ENCODE data around the gene NCOR1.
"Not testable (repeated sequence)": the region's sequence is repeated elsewhere in the genome, so short reads cannot be mapped to it uniquely, and the experiment has no call there.

Gene NCOR1

GRCh38 chr17:16073845-16074244 is 141.5 kb downstream of the NCOR1 start:
- no peaks in the 10 kb centered on the region for H3K4me1 ChIP-seq (ENCODE audit: control insufficient read depth, insufficient read depth, low read length)
- H3K9me3 ChIP-seq (ENCODE audit: control insufficient read depth, low read length): no peaks in the 10 kb centered on the region
- H3K36me3 ChIP-seq (ENCODE audit: control insufficient read depth, insufficient read depth, low read length): peaks cover 13% of the 10 kb centered on the region
- H3K27me3 ChIP-seq (ENCODE audit: control insufficient read depth, insufficient read depth, low read length): no peaks in the 10 kb centered on the region
- no peak overlapping the region for H3K9ac ChIP-seq (ENCODE audit: low read length)
- no peak overlapping the region for H3K4me3 ChIP-seq (ENCODE audit: low read length)

- Histone ChIP-seq H3K9me3 (ENCODE audit: control insufficient read depth, low read length) (no peaks in the 10 kb centered on the region), H3K4me1 (ENCODE audit: control insufficient read depth, insufficient read depth, low read length) (no peaks in the 10 kb centered on the region), H3K27me3 (ENCODE audit: control insufficient read depth, insufficient read depth, low read length) (no peaks in the 10 kb centered on the region), H3K9ac (ENCODE audit: low read length) (no peak overlapping the region), H3K36me3 (ENCODE audit: control insufficient read depth, insufficient read depth, low read length) (peaks cover 13% of the 10 kb centered on the region), H3K4me3 (ENCODE audit: low read length) (no peak overlapping the region)
These were observed 143.3 kb downstream of the NCOR1 start for GRCh38 chr17:16072031-16072430.

DNA sequence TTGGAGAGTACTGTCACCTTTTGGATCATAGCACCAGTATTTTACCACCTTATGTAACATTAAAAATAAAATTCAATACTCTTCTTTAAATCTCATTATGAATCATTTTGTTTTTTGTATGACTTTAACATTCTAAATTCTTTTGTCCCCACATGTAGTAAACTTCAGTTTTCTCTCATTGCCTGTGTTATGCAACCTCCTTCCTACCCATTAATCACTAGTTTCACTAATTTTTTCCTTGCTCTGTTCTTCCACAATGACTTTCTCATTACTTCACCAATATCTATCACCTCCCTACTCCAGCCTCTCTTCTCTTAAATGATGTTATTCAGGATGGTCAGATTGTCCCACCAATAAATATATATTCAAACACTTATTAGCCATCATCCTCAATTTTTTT is 147.0 kb downstream of the NCOR1 start:
- H3K27me3 ChIP-seq (ENCODE audit: control insufficient read depth, insufficient read depth, low read length): no peaks in the 10 kb centered on the region
- H3K9ac ChIP-seq (ENCODE audit: low read length): no peak overlapping the region
- H3K4me1 ChIP-seq (ENCODE audit: control insufficient read depth, insufficient read depth, low read length): no peaks in the 10 kb centered on the region
- H3K36me3 ChIP-seq (ENCODE audit: control insufficient read depth, insufficient read depth, low read length): peaks cover 20% of the 10 kb centered on the region
- no peaks in the 10 kb centered on the region for H3K9me3 ChIP-seq (ENCODE audit: control insufficient read depth, low read length)
- H3K4me3 ChIP-seq (ENCODE audit: low read length): no peak overlapping the region

- H3K4me1 ChIP-seq (ENCODE audit: control insufficient read depth, insufficient read depth, low read length): no peaks in the 10 kb centered on the region
- no peak overlapping the region for H3K4me3 ChIP-seq (ENCODE audit: low read length)
- H3K36me3 ChIP-seq (ENCODE audit: control insufficient read depth, insufficient read depth, low read length): peaks cover 32% of the 10 kb centered on the region
- H3K9me3 ChIP-seq (ENCODE audit: control insufficient read depth, low read length): no peaks in the 10 kb centered on the region
- no peak overlapping the region for H3K9ac ChIP-seq (ENCODE audit: low read length)
- H3K27me3 ChIP-seq (ENCODE audit: control insufficient read depth, insufficient read depth, low read length): no peaks in the 10 kb centered on the region
These were observed 149.2 kb downstream of the NCOR1 start for GRCh38 chr17:16066125-16066524.

DNA sequence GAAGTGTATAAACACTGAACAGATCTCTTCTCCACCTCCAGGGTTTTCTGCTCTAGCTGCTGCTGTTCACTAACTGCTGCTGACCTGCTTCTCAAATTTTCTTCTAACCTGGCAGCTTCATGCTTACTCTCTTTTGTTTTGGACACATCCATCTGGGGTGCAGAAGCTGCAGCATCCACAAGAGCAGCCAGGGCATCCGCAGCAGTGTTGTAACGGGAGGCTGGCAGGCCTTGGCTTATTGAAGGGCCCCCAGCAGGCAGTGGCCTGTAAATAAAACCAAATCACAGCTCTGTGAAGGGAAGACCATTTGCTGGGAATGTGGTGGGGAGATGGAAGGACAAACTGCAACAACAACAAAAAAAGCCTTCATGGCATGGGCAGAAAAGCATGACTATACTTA is 153.7 kb downstream of the NCOR1 start:
- no peak overlapping the region for H3K4me3 ChIP-seq (ENCODE audit: low read length)
- no peaks in the 10 kb centered on the region for H3K27me3 ChIP-seq (ENCODE audit: control insufficient read depth, insufficient read depth, low read length)
- H3K9me3 ChIP-seq (ENCODE audit: control insufficient read depth, low read length): no peaks in the 10 kb centered on the region
- H3K9ac ChIP-seq (ENCODE audit: low read length): no peak overlapping the region
- H3K4me1 ChIP-seq (ENCODE audit: control insufficient read depth, insufficient read depth, low read length): no peaks in the 10 kb centered on the region
- peaks cover 18% of the 10 kb centered on the region for H3K36me3 ChIP-seq (ENCODE audit: control insufficient read depth, insufficient read depth, low read length)

DNA sequence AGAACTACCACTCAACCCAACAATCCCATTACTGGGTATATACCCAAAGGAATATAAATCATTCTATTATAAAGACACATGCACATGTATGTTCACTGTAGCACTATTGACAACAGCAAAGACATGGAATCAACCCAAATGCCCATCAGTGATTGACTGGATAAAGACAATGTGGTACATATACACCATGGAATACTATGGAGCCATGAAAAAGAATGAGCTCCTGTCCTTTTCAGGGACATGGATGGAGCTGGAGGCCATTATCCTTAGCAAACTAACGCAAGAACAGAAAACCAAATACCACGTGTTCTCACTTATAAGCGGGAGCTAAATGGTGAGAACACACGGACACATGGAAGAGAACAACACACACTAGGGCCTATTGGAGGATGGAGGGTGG is 160.2 kb downstream of the NCOR1 start:
- H3K9me3 ChIP-seq (ENCODE audit: control insufficient read depth, low read length); H3K4me1 ChIP-seq (ENCODE audit: control insufficient read depth, insufficient read depth, low read length); H3K9ac ChIP-seq (ENCODE audit: low read length); H3K27me3 ChIP-seq (ENCODE audit: control insufficient read depth, insufficient read depth, low read length); H3K36me3 ChIP-seq (ENCODE audit: control insufficient read depth, insufficient read depth, low read length); H3K4me3 ChIP-seq (ENCODE audit: low read length): not testable (repeated sequence)

- H3K9me3 ChIP-seq (ENCODE audit: control insufficient read depth, low read length): no peaks in the 10 kb centered on the region
- no peaks in the 10 kb centered on the region for H3K27me3 ChIP-seq (ENCODE audit: control insufficient read depth, insufficient read depth, low read length)
- H3K36me3 ChIP-seq (ENCODE audit: control insufficient read depth, insufficient read depth, low read length): peaks cover 4% of the 10 kb centered on the region
- no peak overlapping the region for H3K9ac ChIP-seq (ENCODE audit: low read length)
- no peaks in the 10 kb centered on the region for H3K4me1 ChIP-seq (ENCODE audit: control insufficient read depth, insufficient read depth, low read length)
- no peak overlapping the region for H3K4me3 ChIP-seq (ENCODE audit: low read length)
These were observed 162.8 kb downstream of the NCOR1 start for GRCh38 chr17:16052486-16052885.

GRCh38 chr17:16050844-16051243 is 164.5 kb downstream of the NCOR1 start:
- Histone ChIP-seq H3K36me3 (ENCODE audit: control insufficient read depth, insufficient read depth, low read length) (peaks cover 15% of the 10 kb centered on the region), H3K4me3 (ENCODE audit: low read length) (no peak overlapping the region), H3K9me3 (ENCODE audit: control insufficient read depth, low read length) (no peaks in the 10 kb centered on the region), H3K4me1 (ENCODE audit: control insufficient read depth, insufficient read depth, low read length) (no peaks in the 10 kb centered on the region), H3K27me3 (ENCODE audit: control insufficient read depth, insufficient read depth, low read length) (no peaks in the 10 kb centered on the region), H3K9ac (ENCODE audit: low read length) (no peak overlapping the region)

GRCh38 chr17:16048811-16049449 is 166.4 kb downstream of the NCOR1 start:
- H3K36me3 ChIP-seq (ENCODE audit: control insufficient read depth, insufficient read depth, low read length): peaks cover 22% of the 10 kb centered on the region

DNA sequence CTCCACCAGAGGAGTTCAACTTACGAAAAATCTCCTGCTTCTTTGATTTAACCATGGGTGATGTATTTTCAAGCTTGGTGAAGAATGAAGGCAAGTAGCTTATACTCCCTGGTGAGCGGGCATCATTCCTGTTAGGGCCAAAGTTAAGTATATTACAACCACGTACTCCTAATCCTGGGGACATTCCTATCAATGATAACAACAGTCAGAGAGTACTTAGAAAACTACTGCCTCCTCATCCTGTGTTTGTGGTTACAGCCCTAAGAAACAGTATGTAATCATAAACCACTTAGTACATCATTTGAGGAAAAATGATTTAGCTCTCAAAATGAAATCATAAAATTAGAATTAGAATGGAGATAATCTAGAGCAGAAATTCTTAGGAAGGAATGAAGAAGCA is 168.4 kb downstream of the NCOR1 start:
- no peak overlapping the region for H3K4me3 ChIP-seq (ENCODE audit: low read length)
- H3K9ac ChIP-seq (ENCODE audit: low read length): no peak overlapping the region
- H3K36me3 ChIP-seq (ENCODE audit: control insufficient read depth, insufficient read depth, low read length): peaks cover 22% of the 10 kb centered on the region
- no peaks in the 10 kb centered on the region for H3K4me1 ChIP-seq (ENCODE audit: control insufficient read depth, insufficient read depth, low read length)
- H3K27me3 ChIP-seq (ENCODE audit: control insufficient read depth, insufficient read depth, low read length): no peaks in the 10 kb centered on the region
- no peaks in the 10 kb centered on the region for H3K9me3 ChIP-seq (ENCODE audit: control insufficient read depth, low read length)

More at GRCh38 chr17:16048811-16049449, 166.4 kb downstream of the NCOR1 start:
- Histone ChIP-seq H3K9ac (ENCODE audit: low read length) (no peak overlapping the region), H3K27me3 (ENCODE audit: control insufficient read depth, insufficient read depth, low read length) (no peaks in the 10 kb centered on the region), H3K9me3 (ENCODE audit: control insufficient read depth, low read length) (no peaks in the 10 kb centered on the region), H3K4me3 (ENCODE audit: low read length) (no peak overlapping the region), H3K4me1 (ENCODE audit: control insufficient read depth, insufficient read depth, low read length) (no peaks in the 10 kb centered on the region)

GRCh38 chr17:16044487-16044886 is 170.8 kb downstream of the NCOR1 start:
- Histone ChIP-seq H3K4me1 (ENCODE audit: control insufficient read depth, insufficient read depth, low read length) (no peaks in the 10 kb centered on the region), H3K4me3 (ENCODE audit: low read length) (no peak overlapping the region), H3K27me3 (ENCODE audit: control insufficient read depth, insufficient read depth, low read length) (no peaks in the 10 kb centered on the region), H3K9me3 (ENCODE audit: control insufficient read depth, low read length) (no peaks in the 10 kb centered on the region), H3K36me3 (ENCODE audit: control insufficient read depth, insufficient read depth, low read length) (peaks cover 22% of the 10 kb centered on the region), H3K9ac (ENCODE audit: low read length) (no peak overlapping the region)

DNA sequence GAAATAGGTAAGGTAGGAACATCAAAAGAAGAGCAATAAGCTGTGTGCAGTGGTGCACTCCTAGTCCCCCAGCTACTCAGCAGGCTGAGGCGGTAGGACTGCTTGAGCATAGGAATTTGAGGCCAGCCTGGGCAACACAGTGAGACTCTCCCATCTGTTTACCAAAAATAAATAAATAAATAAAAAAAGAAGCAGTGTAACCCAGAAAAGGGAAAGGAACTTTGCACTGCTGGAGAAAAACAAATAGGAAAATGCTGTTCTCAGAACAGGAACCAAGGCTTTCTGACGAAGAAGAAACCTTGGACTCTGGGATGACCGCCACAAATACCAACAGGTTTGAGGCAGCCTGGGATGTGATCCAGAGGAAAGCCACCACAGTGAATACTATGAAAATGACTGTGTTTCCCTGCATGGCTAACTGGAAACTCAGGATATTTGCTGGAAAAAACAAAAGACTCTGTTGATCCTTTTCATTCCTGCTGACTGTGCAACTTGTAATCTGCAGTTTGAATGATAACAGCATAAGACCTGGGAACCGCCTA is 174.6 kb downstream of the NCOR1 start:
- Histone ChIP-seq H3K4me1 (ENCODE audit: control insufficient read depth, insufficient read depth, low read length) (no peaks in the 10 kb centered on the region), H3K36me3 (ENCODE audit: control insufficient read depth, insufficient read depth, low read length) (peaks cover 7% of the 10 kb centered on the region), H3K4me3 (ENCODE audit: low read length) (no peak overlapping the region), H3K27me3 (ENCODE audit: control insufficient read depth, insufficient read depth, low read length) (no peaks in the 10 kb centered on the region), H3K9ac (ENCODE audit: low read length) (no peak overlapping the region), H3K9me3 (ENCODE audit: control insufficient read depth, low read length) (no peaks in the 10 kb centered on the region)

GRCh38 chr17:16037636-16038035 is 177.7 kb downstream of the NCOR1 start:
- Histone ChIP-seq H3K27me3 (ENCODE audit: control insufficient read depth, insufficient read depth, low read length) (no peaks in the 10 kb centered on the region), H3K9me3 (ENCODE audit: control insufficient read depth, low read length) (no peaks in the 10 kb centered on the region), H3K9ac (ENCODE audit: low read length) (no peak overlapping the region), H3K4me3 (ENCODE audit: low read length) (no peak overlapping the region), H3K4me1 (ENCODE audit: control insufficient read depth, insufficient read depth, low read length) (no peaks in the 10 kb centered on the region), H3K36me3 (ENCODE audit: control insufficient read depth, insufficient read depth, low read length) (peaks cover under 1% of the 10 kb centered on the region)

Measured in mucosa of stomach (tissue), 1 donor.